Measurements from ENCODE around the gene CAPN11. TPM values are rescaled to one million over a fixed set of nuclear protein-coding genes. Genes with fewer than 3 reads are reported as not detected.

Gene CAPN11
- total RNA-seq, 1 donor from 2014 or later = not detected

DNA sequence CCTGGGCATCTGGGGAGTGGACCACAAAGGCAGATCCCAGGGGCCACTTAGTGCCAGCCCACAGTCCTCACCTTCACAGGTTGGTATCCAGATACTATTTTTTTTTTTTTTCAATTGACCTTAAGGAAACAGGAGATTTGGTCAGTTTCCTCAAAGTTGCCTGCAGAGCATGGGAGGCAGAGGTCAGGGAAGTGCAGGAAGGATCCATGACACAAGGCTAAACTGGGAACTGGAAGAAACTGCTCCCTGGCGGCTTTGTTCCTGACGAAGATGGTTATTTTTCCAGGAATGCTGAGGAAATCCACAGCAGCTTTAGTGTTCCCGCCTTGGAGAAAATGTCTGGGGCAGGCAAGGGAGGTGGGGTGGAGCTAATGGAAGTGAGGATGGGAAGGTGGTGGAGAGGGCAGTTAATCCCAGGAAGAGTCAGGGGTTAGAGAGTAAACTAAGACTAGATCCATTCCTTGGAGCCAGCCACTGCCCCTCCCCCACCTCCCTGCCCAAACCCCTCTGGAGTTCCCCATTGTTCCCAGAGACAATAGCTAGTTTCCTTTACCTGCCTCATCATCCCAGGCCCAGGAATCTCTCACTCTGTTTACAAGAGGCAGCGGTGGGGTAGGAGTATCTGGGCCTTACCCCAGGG lies 43.8 kb downstream of the CAPN11 start:
- DNase-seq (ENCODE audit: low spot score in 2 of 2) = no peak
- no peak for FAIRE-seq

DNA sequence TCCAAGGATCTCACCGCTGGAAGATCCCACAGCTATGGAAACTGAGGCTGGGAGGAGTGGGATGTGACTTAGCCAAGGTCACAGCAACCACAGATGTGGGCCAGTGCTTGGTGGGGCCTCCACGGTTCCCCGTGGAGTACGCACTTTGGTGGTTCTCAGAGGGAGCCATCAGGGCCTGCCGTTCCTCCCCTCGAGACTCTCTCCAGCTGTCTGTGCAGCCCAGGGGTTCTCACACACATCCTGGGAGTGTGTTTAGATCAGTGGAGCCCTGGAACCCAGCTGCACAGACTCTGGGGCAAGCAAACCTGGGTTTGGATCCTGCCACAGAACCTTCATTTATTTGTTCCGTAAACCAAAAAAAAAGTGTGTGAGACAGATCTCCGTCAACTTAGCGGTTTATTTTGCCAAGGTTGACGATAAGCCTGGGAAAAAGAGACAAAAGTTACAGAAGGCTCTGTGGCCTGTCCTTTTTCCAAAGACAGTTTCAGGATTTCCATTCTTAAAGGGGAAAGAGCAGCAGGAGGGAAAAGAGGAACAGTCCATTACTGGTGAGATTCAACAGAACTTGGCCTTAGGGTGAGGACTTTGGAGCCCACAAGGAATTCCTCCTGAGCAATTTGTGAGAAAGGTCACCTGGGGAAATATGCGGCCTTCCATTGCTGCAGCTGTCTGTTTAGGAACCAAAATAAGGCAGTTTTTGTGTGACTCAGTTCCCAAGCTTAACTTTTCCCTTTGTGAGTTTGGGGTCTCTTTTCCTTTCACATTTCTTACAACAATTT lies 44.5 kb downstream of the CAPN11 start:
- no peak for FAIRE-seq

DNA sequence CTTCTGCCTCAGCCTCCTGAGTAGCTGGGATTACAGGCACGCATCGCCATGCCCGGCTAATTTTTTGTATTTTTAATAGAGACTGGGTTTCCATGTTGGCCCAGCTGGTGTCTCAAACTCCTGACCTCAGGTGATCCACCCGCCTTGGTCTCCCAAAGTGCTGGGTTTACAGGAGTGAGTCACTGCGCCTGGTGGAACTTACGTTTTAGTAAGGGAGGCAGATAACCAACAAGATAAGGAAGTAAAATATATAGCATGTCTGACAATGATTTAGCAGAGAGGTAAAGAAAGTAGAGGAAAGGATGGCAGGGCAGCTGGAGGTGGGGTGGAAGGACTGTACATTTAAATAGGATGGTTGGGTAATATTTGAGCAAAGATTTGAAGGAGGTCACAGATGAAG lies 45.3 kb downstream of the CAPN11 start:
- DNase-seq (ENCODE audit: low spot score in 2 of 2) (no peak), FAIRE-seq (no peak)

More for the DNA sequence above, 44.5 kb downstream of the CAPN11 start:
- DNase-seq (ENCODE audit: low spot score in 2 of 2) = no peak

DNA sequence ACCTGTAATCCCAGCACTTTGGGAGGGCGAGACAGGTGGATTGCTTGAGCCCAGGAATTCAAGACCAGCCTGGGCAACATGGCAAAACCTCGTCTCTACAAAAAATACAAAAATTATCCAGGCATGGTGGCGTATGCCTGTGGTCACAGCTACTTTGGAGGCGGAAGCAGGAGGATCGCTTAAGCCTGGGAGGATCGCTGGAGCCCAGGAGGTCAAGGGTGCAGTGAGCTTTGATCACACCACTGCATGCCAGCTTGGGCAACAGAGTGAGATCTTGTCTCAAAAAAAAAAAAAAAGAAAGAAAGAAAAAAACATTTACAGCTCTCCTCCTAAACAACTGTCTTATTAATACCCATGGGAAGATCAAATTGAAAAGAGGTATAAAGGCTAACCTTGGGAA lies 49.3 kb downstream of the CAPN11 start:
- no peak for FAIRE-seq
- DNase-seq (ENCODE audit: low spot score in 2 of 2) = no peak

DNA sequence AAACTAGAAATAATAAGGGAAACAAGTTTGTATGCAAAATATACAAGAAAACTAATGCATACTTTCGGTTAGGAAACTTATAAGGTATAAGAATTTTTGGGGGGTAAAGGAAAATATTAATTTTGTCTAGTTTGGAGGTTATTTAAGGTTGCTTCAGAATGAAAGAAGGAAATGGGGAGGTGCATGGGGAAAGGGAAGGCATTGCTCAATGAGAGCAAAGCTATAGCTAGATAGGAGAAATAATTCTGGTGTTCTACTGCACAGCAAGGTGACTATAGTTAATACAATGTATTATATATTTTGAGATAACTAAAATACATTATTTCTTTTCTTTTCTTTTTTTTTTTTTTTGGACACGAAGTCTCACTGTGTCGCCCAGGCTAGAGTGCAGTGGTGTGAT lies 52.7 kb downstream of the CAPN11 start:
- FAIRE-seq (no peak), DNase-seq (ENCODE audit: low spot score in 2 of 2) (no peak)

DNA sequence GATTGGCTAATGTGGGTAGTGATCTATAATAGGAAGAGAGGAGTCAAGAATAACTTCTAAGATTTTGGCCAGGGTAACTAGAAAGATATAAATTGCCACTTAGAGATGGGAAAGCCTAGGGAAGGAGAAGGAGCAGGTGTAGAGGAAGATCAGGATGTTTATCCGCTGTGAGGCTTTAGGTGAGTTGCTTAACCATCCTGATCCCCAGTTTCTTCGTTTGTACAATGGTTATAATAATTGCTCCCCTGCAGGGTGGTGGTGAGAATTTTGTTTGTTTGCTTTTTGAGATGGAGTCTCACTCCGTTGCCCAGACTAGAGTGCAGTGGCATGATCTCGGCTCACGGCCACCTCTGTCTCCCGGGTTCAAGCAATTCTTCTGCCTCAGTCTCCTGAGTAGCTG lies 55.7 kb downstream of the CAPN11 start:
- no peak for FAIRE-seq
- DNase-seq (ENCODE audit: low spot score in 2 of 2) = no peak

DNA sequence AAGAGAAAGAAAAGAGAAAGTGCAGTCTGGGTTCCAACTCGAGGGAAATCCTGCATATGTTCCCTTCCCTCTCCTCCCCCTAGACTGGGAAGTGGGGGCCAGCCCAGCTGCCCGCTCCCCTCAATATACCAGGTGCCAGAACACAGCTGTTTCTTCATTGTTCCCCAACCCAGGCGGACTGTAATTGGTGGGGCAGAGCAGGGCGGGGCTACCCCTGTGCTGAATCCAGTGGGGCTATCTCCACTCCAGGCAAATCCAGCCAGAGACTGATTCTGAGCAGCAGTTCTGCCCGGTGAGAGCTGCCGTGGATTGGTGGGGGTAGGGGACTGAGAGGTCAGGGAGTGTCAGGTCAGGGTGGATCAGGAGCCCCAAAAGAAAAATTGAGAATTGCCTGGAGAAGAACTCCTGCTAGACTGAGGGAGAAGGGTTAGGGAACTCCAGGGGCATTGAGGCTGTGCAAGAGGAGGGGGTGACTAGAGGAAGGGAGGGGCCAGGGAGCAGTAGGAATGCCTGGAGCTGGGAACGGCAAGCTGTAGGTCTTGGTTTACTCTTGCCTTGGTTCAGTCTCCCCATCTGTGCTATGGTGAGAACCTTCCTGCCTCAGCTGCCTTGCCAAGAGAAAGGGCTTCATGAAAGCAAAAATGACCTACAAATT lies 58.2 kb downstream of the CAPN11 start, which contains the start of gene MYMX:
MYMX (plus strand) TSS at position 250 of the 655 bp plus-strand sequence. CDS start 546 bp downstream, outside the sequence.
- FAIRE-seq = no peak
- no peak for DNase-seq (ENCODE audit: low spot score in 2 of 2)

DNA sequence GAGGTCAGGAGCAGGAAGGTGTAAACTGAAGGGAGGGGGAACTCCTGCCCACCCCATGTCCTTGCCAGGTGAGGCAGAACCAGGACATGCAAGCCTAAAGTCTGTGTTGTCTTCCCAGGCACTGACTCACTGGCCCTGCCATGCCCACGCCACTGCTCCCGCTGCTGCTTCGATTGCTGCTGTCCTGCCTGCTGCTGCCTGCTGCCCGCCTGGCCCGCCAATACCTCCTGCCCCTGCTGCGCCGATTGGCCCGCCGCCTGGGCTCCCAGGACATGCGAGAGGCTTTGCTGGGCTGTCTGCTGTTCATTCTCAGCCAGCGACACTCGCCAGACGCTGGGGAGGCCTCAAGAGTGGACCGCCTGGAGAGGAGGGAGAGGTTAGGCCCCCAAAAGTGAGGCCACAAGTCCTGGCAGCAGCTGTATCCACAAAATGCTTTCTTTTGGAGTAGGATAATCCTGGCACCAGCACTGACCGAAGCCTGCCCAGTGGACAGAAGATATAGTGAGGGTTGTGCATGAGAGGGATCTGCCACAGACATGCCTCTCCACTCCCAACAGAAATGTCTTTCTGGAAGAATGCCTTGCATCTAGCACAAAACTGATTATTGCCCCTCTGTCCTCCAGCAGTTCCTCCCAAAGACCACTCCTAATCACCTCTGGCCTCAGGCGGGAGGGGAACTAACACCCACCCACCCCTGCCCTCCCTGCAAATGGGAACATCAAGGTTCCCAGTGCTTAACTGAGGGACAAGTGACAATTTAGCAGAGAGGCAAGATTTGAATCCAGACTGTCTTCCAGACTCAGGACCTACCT lies 58.9 kb downstream of the CAPN11 start:
- DNase-seq (ENCODE audit: low spot score in 2 of 2) = peak in 1 of 2 donors; percentile 29
- FAIRE-seq = no peak

DNA sequence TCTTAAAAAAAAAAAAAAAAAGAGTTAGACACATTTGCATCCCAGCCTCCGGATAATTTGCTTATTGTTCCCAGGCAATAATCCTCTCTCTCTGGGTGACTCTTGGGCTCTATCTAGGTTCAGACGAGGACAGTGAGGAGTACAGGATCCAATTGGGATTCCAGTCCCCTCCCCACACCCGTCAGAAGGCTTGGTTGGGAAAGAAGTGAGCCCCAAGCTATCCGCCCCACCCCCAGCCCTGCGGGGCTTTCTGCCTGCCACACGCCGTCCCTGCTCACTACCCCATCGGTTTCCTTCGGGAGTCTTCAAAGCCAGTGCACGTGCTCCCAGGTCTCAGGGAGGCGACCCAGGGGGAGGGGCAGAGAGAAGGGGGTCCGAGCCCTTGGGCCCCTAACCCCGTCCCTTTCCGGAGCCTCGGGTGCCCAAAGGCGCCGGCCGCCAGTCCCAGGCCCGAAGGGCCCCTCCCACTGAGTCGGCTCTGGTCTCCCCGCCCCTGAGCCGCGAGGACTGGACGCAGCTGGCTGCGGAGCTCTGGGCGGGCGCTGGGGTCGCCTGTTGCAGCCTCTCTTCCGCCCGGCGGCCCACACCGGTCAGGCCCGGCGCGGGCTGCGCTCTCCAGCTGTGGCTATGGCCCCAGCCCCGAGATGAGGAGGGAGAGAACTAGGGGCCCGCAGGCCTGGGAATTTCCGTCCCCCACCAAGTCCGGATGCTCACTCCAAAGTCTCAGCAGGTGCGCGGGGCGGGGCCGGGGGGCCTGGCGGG lies 60.6 kb downstream of the CAPN11 start:
- FAIRE-seq (no peak), DNase-seq (ENCODE audit: low spot score in 2 of 2) (peak; percentile 55 to 71)

DNA sequence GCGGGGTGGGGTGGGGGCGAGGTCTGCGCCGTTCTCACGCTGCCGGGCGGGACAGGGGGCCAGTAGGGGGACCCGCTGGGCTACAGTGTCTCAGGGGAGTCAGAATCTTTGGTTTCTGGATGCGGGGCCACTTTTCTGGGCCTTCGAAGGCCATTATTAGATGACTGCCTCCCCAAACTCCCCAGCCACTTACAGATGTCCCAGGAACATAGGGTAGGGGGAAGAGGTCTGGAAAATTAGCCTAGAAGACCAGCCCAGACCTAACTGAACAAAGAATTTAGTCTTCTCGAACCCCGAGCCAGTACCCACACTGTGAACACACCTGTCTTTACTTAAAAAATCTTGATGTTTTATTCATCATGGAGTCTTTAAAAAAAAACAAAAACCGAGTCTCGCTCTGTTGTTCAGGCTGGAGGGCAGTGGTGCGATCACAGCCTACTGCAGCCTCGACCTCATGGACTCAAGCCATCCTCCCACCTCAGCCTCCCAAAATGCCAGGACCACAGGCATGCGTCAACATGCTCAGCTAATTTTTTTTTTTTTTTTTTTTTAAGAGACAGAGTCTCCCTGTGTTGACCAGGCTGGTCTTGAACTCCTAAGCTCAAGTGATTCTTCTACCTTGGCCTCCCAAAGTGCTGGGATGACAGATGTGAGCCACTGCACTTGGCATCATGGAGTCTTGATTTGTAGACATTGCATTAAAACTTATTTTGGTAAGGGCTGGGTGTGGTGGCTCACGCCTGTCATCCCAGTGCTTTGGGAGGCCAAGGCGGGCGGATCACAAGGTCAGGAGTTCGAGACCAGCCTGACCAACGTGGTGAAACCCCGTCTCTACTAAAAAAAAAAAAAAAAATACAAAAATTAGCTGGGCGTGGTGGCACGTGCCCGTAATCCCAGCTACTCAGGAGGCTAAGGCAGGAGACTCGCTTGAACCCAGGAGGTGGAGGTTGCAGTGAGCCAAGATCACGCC lies 61.5 kb downstream of the CAPN11 start:
- DNase-seq (ENCODE audit: low spot score in 2 of 2) (no peak), FAIRE-seq (no peak)

DNA sequence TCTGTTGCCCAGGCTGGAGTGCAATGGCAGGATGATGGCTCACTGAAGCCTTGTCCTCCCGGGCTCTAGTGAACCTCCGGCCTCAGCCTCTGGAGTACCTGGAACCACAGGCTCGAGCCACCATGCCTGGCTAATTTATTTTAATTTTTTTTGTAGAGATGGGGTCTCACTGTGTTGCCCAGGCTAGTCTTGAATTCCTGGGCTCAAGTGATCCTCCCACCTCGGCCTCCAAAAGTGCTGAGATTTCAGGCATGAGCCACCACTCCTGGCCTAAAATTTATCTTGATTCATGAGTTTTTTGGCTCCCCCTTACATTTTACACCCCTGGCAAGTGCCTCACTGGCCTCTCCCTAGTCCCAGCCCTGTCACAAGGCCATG lies 62.3 kb downstream of the CAPN11 start:
- DNase-seq (ENCODE audit: low spot score in 2 of 2) (no peak), FAIRE-seq (no peak)

DNA sequence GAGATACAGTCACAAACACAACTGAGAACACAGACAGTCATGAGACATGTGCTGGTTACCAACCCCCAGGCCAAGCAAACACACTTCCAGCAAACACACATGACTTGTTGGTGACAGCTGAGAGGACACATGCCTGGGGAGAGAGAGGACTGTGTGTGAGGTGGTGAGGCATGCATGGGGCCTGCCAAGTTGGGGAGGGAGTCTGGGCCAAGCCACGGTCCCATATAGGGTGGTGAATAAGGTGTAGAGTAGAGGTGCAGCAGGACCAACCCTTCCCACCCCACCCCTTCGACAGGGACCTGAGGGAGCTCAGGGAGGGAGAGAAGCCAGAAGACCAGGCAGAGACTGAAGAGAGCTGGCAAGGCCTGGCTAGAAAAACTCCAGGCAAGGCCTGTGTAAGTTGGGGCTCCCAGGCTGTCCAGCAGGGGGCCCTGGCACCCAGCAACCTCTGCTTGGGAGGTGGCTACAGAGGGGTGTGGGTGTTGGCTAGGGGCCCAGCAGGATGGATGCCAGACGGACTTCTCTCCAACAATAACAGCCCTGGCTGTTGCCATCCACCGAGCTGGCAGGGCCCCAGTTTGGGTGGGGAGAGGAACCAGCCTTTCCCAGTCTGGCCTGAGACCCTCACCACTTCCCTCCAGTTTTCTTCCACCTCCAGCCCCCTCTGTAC lies 62.8 kb downstream of the CAPN11 start:
- no peak for FAIRE-seq

DNA sequence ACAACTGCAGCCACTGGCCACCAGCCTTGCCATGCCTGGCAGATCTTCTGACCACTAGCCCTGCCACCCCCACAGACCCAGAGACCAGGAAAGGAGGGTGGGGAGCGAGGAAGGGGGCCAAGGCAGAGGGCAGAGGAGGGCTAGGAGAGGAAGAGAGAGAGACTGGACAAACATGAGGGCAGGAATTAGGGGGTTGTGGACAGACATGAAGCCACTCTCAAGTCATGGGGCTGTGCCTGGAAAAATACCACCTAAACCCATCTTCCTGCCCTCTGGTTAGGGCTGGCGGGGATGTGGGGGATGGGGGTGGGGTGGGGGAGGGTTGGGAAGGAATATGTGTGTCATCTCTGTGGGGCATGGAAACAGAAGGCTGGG lies 63.3 kb downstream of the CAPN11 start:
- no peak for FAIRE-seq

More for the DNA sequence above, 62.8 kb downstream of the CAPN11 start:
- DNase-seq (ENCODE audit: low spot score in 2 of 2) = peak; percentile 67 to 71

DNA sequence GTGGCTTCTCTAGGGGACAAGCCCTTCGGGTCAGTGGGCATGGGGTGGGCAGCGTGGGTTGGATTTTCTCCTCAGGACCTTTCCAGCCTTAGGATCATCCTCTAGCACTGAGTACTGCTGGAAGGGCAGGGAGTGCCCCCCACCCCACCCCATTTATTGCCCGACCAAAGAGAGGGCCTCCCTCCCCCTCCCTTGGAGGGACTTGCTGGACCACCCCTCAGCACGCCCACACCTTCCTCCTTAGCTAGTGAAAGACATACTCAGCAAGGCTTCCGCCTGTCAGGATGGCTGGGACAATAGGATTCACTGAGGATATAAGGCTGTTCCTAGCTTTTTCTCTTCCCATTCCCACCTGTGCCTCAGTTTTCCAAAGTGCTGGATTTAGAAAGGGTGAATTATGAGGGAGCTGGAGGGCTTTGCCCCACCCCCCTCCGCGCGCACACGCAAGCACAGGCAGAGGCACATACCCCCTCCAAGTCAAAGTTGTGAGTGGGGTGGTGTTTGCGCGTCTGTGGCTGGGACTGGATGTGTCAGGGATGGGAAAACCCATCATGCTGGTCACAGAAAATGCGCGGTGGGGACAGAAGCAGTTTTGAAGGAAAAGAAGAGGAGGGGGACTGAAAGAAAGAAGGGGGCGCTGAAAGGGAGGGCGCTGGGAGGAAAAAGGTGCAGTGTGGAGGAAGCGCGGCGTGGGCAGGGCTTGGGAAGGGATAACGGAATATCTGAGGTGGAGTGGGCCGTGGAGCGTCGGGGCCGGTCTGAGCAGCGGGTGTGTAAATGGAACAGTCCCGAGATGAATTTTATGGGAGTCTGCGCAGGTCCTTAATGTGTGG lies 64.1 kb downstream of the CAPN11 start:
- FAIRE-seq (no peak), DNase-seq (ENCODE audit: low spot score in 2 of 2) (peak in 1 of 2 donors; percentile 41)

More for the DNA sequence above, 63.3 kb downstream of the CAPN11 start:
- peak in 1 of 2 donors; percentile 31 for DNase-seq (ENCODE audit: low spot score in 2 of 2)

DNA sequence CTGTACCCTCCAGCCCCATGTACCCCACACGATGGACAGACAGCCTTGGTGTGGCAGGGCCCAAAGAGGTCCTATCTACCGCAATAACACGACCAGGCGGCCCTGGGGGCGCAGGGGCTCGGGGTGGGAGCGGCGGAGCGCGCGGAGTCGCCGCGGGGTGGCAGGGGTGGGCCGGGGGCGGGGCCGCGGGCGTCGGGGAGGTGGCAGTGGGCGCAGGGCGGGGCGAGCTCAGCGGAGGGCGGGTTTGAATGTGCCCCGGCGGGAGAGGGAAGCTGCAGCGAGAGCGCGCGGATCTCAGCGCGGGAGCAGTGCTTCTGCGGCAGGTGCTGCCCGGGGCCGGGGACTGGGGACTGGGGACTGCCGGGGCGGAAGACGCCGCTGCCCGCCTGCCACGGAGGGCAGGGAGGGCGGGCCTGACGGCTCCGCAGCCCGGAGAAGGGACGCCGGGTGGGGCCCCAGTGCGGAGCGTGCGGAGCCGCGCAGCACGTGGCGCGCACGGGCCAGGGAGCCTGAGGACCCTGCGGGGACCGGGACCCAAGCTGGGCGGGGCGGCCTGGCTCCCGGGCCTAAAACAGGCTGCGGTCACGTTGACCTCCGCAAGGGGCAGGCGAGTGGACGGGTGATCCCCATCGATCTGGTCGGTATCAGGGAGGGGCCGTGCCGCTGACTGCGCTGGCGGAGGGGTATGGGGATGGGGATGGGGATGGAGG lies 64.9 kb downstream of the CAPN11 start, which contains the start of gene SLC29A1:
SLC29A1 (plus strand) TSS at position 277 of the 710 bp plus-strand sequence. CDS start 3,719 bp downstream, outside the sequence.
- FAIRE-seq (no peak), DNase-seq (ENCODE audit: low spot score in 2 of 2) (peak; percentile 88 to 89)

All from frontal cortex (tissue), 4 donors.